Thyroid gland (tissue), 4 donors: Measurements from ENCODE around the gene PTP4A1.

Experiments used
- CTCF ChIP-seq, 6 experiments: fragments of 200-600 bp in 3 of 6; fragments of 450-650 bp in 3 of 6; sonication (generic) in 3 of 6; IDR thresholded peaks; one replicate each; pipeline ENCODE4 v1.5.1; 2016 to 2019; ENCODE audit warnings: antibody characterized with exemption in 6 of 6, mild to moderate bottlenecking in 2 of 6, inconsistent platforms in 1 of 6, moderate library complexity in 1 of 6
- POLR2A ChIP-seq, 2 donors: fragments of 450-650 bp; IDR thresholded peaks; one replicate each; pipeline ENCODE4 v1.6.1; 2017; ENCODE audit warnings: antibody characterized with exemption in 2 of 2, mild to moderate bottlenecking in 2 of 2, moderate library complexity in 1 of 2

- TF ChIP-seq CTCF (IDR thresholded peaks at IDR 0.05), result peak; percentile 33 to 92 (median 84)
- TF ChIP-seq POLR2A (IDR thresholded peaks at IDR 0.05), result no peak
Measured at GRCh38 chr6:63598049-63599036, 26.1 kb downstream of the PTP4A1 start.
